Smooth muscle cell (in vitro differentiated cells): Measurements from ENCODE around the gene DAG1. TPM values are rescaled to one million over a fixed set of nuclear protein-coding genes. Genes with fewer than 3 reads are reported as not detected.

Source experiments
- DNase-seq: peaks from one replicate; lab custom pipeline; 2025; ENCODE audit not compliant: unreplicated experiment; lab: John Stamatoyannopoulos, UW
- H2AFZ ChIP-seq: fragments of 200-600 bp; sonication (generic); 2 replicates; pipeline ENCODE4 v1.6.0; 2016; ENCODE audit warnings: antibody characterized with exemption, low read depth, mild to moderate bottlenecking
- H3F3A ChIP-seq: fragments of 200-600 bp; sonication (generic); 2 replicates; pipeline ENCODE4 v1.6.0; 2017; ENCODE audit warnings: antibody characterized with exemption, low read depth
- H3K27ac ChIP-seq: fragments of 200-600 bp; sonication (generic); 2 replicates; pipeline ENCODE4 v1.5.1; 2016; ENCODE audit warnings: low read depth, mild to moderate bottlenecking
- H3K27me3 ChIP-seq: fragments of 200-600 bp; sonication (generic); 2 replicates; pipeline ENCODE4 v1.6.1; 2016; ENCODE audit warnings: low read depth, mild to moderate bottlenecking
- H3K36me3 ChIP-seq: fragments of 200-600 bp; sonication (generic); 2 replicates; pipeline ENCODE4 v1.5.1; 2016; ENCODE audit warnings: low read depth
- H3K4me1 ChIP-seq: fragments of 200-600 bp; sonication (generic); 2 replicates; pipeline ENCODE4 v1.5.1; 2016; ENCODE audit warnings: low read depth
- H3K4me2 ChIP-seq: fragments of 200-600 bp; sonication (generic); 2 replicates; pipeline ENCODE4 v1.6.0; 2016; ENCODE audit warnings: mild to moderate bottlenecking
- H3K4me3 ChIP-seq: fragments of 200-600 bp; sonication (generic); 2 replicates; pipeline ENCODE4 v1.5.1; 2016; ENCODE audit warnings: mild to moderate bottlenecking
- H3K79me2 ChIP-seq: fragments of 200-600 bp; sonication (generic); 2 replicates; pipeline ENCODE4 v1.6.0; 2016; ENCODE audit warnings: low read depth, mild to moderate bottlenecking
- H3K9ac ChIP-seq: fragments of 200-600 bp; sonication (generic); 2 replicates; pipeline ENCODE4 v1.6.0; 2016; ENCODE audit warnings: low read depth
- H3K9me3 ChIP-seq: fragments of 200-600 bp; sonication (generic); replicated peaks from 2 replicates; pipeline ENCODE4 v1.5.1; 2016; ENCODE audit warnings: low read depth
- H4K20me1 ChIP-seq: fragments of 200-600 bp; sonication (generic); 2 replicates; pipeline ENCODE4 v1.6.0; 2016; ENCODE audit warnings: low read depth
- CTCF ChIP-seq: fragments of 200-600 bp; sonication (generic); IDR thresholded peaks from 2 replicates; pipeline ENCODE4 v1.5.1; 2017; ENCODE audit warnings: borderline replicate concordance, mild to moderate bottlenecking, antibody characterized with exemption; ENCODE audit not compliant: insufficient read depth, poor library complexity, severe bottlenecking
- WGBS: methylation state at CpG from one replicate; pipeline ENCODE4 v1.1.7; 2016; ENCODE audit warnings: low lambda C conversion rate; 5-methylcytosine and 5-hydroxymethylcytosine counted together
- polyA plus RNA-seq: library from polyadenylated mRNA; unstranded; fragments of >200 nt; fragmentation: Nextera tagmentation; extraction: Ambion mirVana; gene quantifications from 2 replicates; pipeline ENCODE4 v1.2.1, GENCODE V29; 2016
- total RNA-seq: library from RNA; depleted of rRNA; stranded (reverse); fragments of >200 nt; gene quantifications from 2 replicates; pipeline ENCODE4 v1.2.3, GENCODE V29; 2014

The DAG1 gene
- total and polyA plus RNA-seq, 2 experiments from 2014 or later = 32.1 to 61.6 TPM

GRCh38 chr3:49530231-49530630 lies 60.2 kb downstream of the DAG1 start:
- no peaks in the 10 kb centered on the region for H3F3A ChIP-seq
- H3K9me3 ChIP-seq = no peaks in the 10 kb centered on the region
- no peaks in the 10 kb centered on the region for H3K27me3 ChIP-seq
- 91% methylated on average over 5 of the region's 5 CpGs for WGBS
- no peak overlapping the region for H2AFZ ChIP-seq
- H3K4me1 ChIP-seq = peaks cover 6% of the 10 kb centered on the region
- peaks cover 9% of the 10 kb centered on the region for H3K79me2 ChIP-seq
- no peak overlapping the region for H3K9ac ChIP-seq
- no peak overlapping the region for H3K4me2 ChIP-seq
- H3K36me3 ChIP-seq = no peaks in the 10 kb centered on the region
- DNase-seq = no peak
- TF ChIP-seq CTCF = no peak
- peaks cover 5% of the 10 kb centered on the region for H4K20me1 ChIP-seq
- no peak overlapping the region for H3K27ac ChIP-seq
- H3K4me3 ChIP-seq = no peak overlapping the region

- no peak overlapping the region for H3K27ac ChIP-seq
- H3K9me3 ChIP-seq = no peaks in the 10 kb centered on the region
- peaks cover 9% of the 10 kb centered on the region for H3K79me2 ChIP-seq
- WGBS = 97% methylated on average over 8 of the region's 8 CpGs
- H3K4me3 ChIP-seq = no peak overlapping the region
- no peak for DNase-seq
- H4K20me1 ChIP-seq = peaks cover 5% of the 10 kb centered on the region
- H3K9ac ChIP-seq = no peak overlapping the region
- H3K27me3 ChIP-seq = no peaks in the 10 kb centered on the region
- H3K4me1 ChIP-seq = peaks cover 6% of the 10 kb centered on the region
- H3F3A ChIP-seq = no peaks in the 10 kb centered on the region
- H3K36me3 ChIP-seq = no peaks in the 10 kb centered on the region
- no peak for TF ChIP-seq CTCF
- no peak overlapping the region for H3K4me2 ChIP-seq
- H2AFZ ChIP-seq = no peak overlapping the region
These were observed 60.6 kb downstream of the DAG1 start for GRCh38 chr3:49530701-49531100.

- 100% methylated on average over 10 of the region's 10 CpGs for WGBS
- peaks cover 6% of the 10 kb centered on the region for H3K4me1 ChIP-seq
These were observed 61.2 kb downstream of the DAG1 start for GRCh38 chr3:49531218-49531617.

More at GRCh38 chr3:49531218-49531617, 61.2 kb downstream of the DAG1 start:
- Histone ChIP-seq H3K9ac (no peak overlapping the region), H3F3A (no peaks in the 10 kb centered on the region), H3K4me2 (no peak overlapping the region), H2AFZ (no peak overlapping the region), H3K27ac (no peak overlapping the region), H3K4me3 (no peak overlapping the region), H3K36me3 (no peaks in the 10 kb centered on the region), H3K79me2 (peaks cover 5% of the 10 kb centered on the region), H3K9me3 (no peaks in the 10 kb centered on the region), H3K27me3 (no peaks in the 10 kb centered on the region), H4K20me1 (peaks cover 5% of the 10 kb centered on the region)
- DNase-seq = no peak
- no peak for TF ChIP-seq CTCF
